UCSD-AML1 (cell line): ENCODE measurements around the gene RPL3.

Experiments used
- DNase-seq: peaks from one replicate; lab custom pipeline; 2025; ENCODE audit not compliant: unreplicated experiment; lab: John Stamatoyannopoulos, UW

The RPL3 gene

GRCh38 chr22:39317775-39318506 is 1.5 kb downstream of the RPL3 start:
- DNase-seq = no peak

GRCh38 chr22:39317084-39317774 is 2.2 kb downstream of the RPL3 start:
- DNase-seq = no peak

- DNase-seq = peak; percentile 62
These were observed 2.9 kb downstream of the RPL3 start for GRCh38 chr22:39316440-39317083.

GRCh38 chr22:39315389-39315788 is 4.0 kb downstream of the RPL3 start:
- DNase-seq = no peak

- DNase-seq = no peak
These were observed 5.0 kb downstream of the RPL3 start for GRCh38 chr22:39314251-39314971.

- no peak for DNase-seq
These were observed 6.0 kb downstream of the RPL3 start for GRCh38 chr22:39313258-39314001.

- DNase-seq = no peak
These were observed 7.0 kb downstream of the RPL3 start for GRCh38 chr22:39312410-39312809.

GRCh38 chr22:39311592-39312400 is 7.6 kb downstream of the RPL3 start:
- no peak for DNase-seq

GRCh38 chr22:39309881-39310714 is 9.3 kb downstream of the RPL3 start:
- no peak for DNase-seq

GRCh38 chr22:39309364-39309861 is 10.0 kb downstream of the RPL3 start:
- no peak for DNase-seq

GRCh38 chr22:39308614-39309363 is 10.6 kb downstream of the RPL3 start:
- DNase-seq = no peak

- DNase-seq = peak; percentile 53
These were observed 12.7 kb downstream of the RPL3 start for GRCh38 chr22:39306456-39307361.

GRCh38 chr22:39303892-39304671 is 15.3 kb downstream of the RPL3 start:
- no peak for DNase-seq

- DNase-seq = no peak
These were observed 16.1 kb downstream of the RPL3 start for GRCh38 chr22:39303358-39303757.

GRCh38 chr22:39302431-39302960 is 16.9 kb downstream of the RPL3 start:
- no peak for DNase-seq

- DNase-seq = no peak
These were observed 17.5 kb downstream of the RPL3 start for GRCh38 chr22:39301926-39302325.
